H1 (cell line): Measurements from ENCODE around the gene HYCC1. TPM values are rescaled to one million over a fixed set of nuclear protein-coding genes. Genes with fewer than 3 reads are reported as not detected.

Experiments
- CTCF ChIA-PET: fragments of 300-600 bp; sonication (Branson Sonifier 250); formaldehyde crosslinking; loops from one replicate; lab custom pipeline; 2021; ENCODE audit not compliant: partially characterized antibody; lab: Charles Lee
- POLR2A ChIA-PET: fragments of 300-600 bp; sonication (Branson Sonifier 250); formaldehyde crosslinking; loops from one replicate; lab custom pipeline; 2021; ENCODE audit warnings: inconsistent platforms; ENCODE audit not compliant: partially characterized antibody; lab: Charles Lee
- DNase-seq, 2 experiments: peaks; one replicate each; pipeline versions ENCODE4 v3.0.0 to v3.0.0-alpha.2; 2010 to 2022; ENCODE audit warnings: low spot score in 2 of 2, low read depth in 1 of 2, mixed read lengths in 1 of 2
- FAIRE-seq: peaks from 2 replicates; lab custom pipeline; 2011; peaks lifted over from hg19 to GRCh38; lab: Jason Lieb, UNC
- H2AFZ ChIP-seq: 2 replicates; pipeline ENCODE4 v1.8.1; 2012; ENCODE audit warnings: low read length, inconsistent platforms
- H2AK5ac ChIP-seq: 2 replicates; pipeline ENCODE4 v1.6.1; 2013; ENCODE audit warnings: low read depth, low read length
- H2BK120ac ChIP-seq: replicated peaks from 2 replicates; pipeline ENCODE3; 2013; ENCODE audit warnings: low read depth, low read length, inconsistent platforms
- H2BK12ac ChIP-seq: 2 replicates; pipeline ENCODE4 v1.6.1; 2013; ENCODE audit warnings: low read depth, low read length
- H2BK15ac ChIP-seq: 2 replicates; pipeline ENCODE4 v1.6.1; 2013; ENCODE audit warnings: low read length
- H2BK20ac ChIP-seq: 2 replicates; pipeline ENCODE4 v1.6.1; 2013; ENCODE audit warnings: low read length
- H2BK5ac ChIP-seq: 2 replicates; pipeline ENCODE4 v1.6.1; 2013; ENCODE audit warnings: low read depth, low read length
- H3K14ac ChIP-seq: 2 replicates; pipeline ENCODE4 v1.6.1; 2013; ENCODE audit warnings: inconsistent platforms; ENCODE audit not compliant: insufficient read length
- H3K18ac ChIP-seq: 2 replicates; pipeline ENCODE4 v1.6.1; 2013; ENCODE audit warnings: low read length; ENCODE audit errors: extremely low read depth
- H3K23ac ChIP-seq: 2 replicates; pipeline ENCODE4 v1.6.1; 2013; ENCODE audit warnings: inconsistent platforms; ENCODE audit not compliant: insufficient read length
- H3K23me2 ChIP-seq: 2 replicates; pipeline ENCODE4 v1.6.1; 2013; ENCODE audit warnings: low read depth, low read length
- H3K27ac ChIP-seq: 2 replicates; pipeline ENCODE4 v1.6.1; 2011; ENCODE audit warnings: low read depth, low read length, inconsistent platforms
- H3K27me3 ChIP-seq, 4 experiments: replicated peaks in 1 of 4; 1 replicate in 1 of 4; 2 replicates in 3 of 4; pipeline versions ENCODE4 v1.6.1 to v1.8.1; 2011 to 2013; ENCODE audit warnings: low read length in 3 of 4, mild to moderate bottlenecking in 3 of 4, inconsistent platforms in 2 of 4, mixed read lengths in 2 of 4, moderate library complexity in 1 of 4; ENCODE audit not compliant: control insufficient read depth in 3 of 4, insufficient read depth in 3 of 4; ENCODE audit errors: extremely low read depth in 1 of 4
- H3K36me3 ChIP-seq, 4 experiments: 2 replicates each; pipeline versions ENCODE4 v1.6.1 to v1.8.1; 2011 to 2013; ENCODE audit warnings: mild to moderate bottlenecking in 4 of 4, low read length in 3 of 4, moderate library complexity in 2 of 4, control low read depth in 1 of 4, inconsistent platforms in 1 of 4; ENCODE audit not compliant: insufficient read depth in 4 of 4, control insufficient read depth in 2 of 4
- H3K4ac ChIP-seq: replicated peaks from 2 replicates; pipeline ENCODE3; 2013; ENCODE audit warnings: low read length, low read depth, mixed read lengths, inconsistent platforms; ENCODE audit not compliant: insufficient read length
- H3K4me1 ChIP-seq, 4 experiments: replicated peaks in 1 of 4; 1 replicate in 1 of 4; 2 replicates in 3 of 4; pipeline versions ENCODE4 v1.6.1 to v1.8.1; 2011 to 2013; ENCODE audit warnings: low read length in 3 of 4, inconsistent platforms in 2 of 4, mixed read lengths in 1 of 4; ENCODE audit not compliant: insufficient read depth in 4 of 4, control insufficient read depth in 3 of 4
- H3K4me2 ChIP-seq, 2 experiments: 2 replicates each; pipeline versions ENCODE4 v1.6.1 to v1.8.1; 2011 to 2013; ENCODE audit warnings: low read depth in 2 of 2, low read length in 2 of 2, control low read depth in 1 of 2, inconsistent platforms in 1 of 2, mild to moderate bottlenecking in 1 of 2; ENCODE audit not compliant: insufficient read depth in 1 of 2
- H3K4me3 ChIP-seq, 4 experiments: fragments of 200-600, 300-600 bp in 1 of 4; sonication (generic), shearing (Covaris generic), sonication (Bioruptor Twin) in 1 of 4; 2 replicates each; pipeline versions ENCODE4 v1.5.1 to v1.8.1; 2011 to 2016; ENCODE audit warnings: low read length in 4 of 4, low read depth in 3 of 4, control low read depth in 2 of 4, inconsistent platforms in 2 of 4, mild to moderate bottlenecking in 2 of 4, mixed read lengths in 1 of 4, moderate library complexity in 1 of 4; ENCODE audit not compliant: insufficient read depth in 2 of 4; ENCODE audit errors: extremely low read depth in 1 of 4
- H3K56ac ChIP-seq: replicated peaks from 2 replicates; pipeline ENCODE3; 2013; ENCODE audit warnings: low read depth, mild to moderate bottlenecking, mixed read lengths, low read length, inconsistent platforms; ENCODE audit not compliant: insufficient read length
- H3K79me1 ChIP-seq: 2 replicates; pipeline ENCODE4 v1.6.1; 2013; ENCODE audit warnings: low read depth, low read length, control low read depth
- H3K79me2 ChIP-seq, 2 experiments: 2 replicates each; pipeline versions ENCODE4 v1.6.1 to v1.8.1; 2012 to 2013; ENCODE audit warnings: low read length in 2 of 2, mild to moderate bottlenecking in 2 of 2, inconsistent platforms in 1 of 2; ENCODE audit not compliant: insufficient read depth in 2 of 2, control insufficient read depth in 1 of 2
- H3K9ac ChIP-seq, 4 experiments: replicated peaks in 1 of 4; 1 replicate in 1 of 4; 2 replicates in 3 of 4; pipeline versions ENCODE4 v1.6.1 to v1.8.1; 2011 to 2013; ENCODE audit warnings: low read depth in 3 of 4, low read length in 3 of 4, control low read depth in 2 of 4, mild to moderate bottlenecking in 2 of 4, moderate library complexity in 2 of 4, inconsistent platforms in 1 of 4; ENCODE audit errors: extremely low read depth in 1 of 4
- H3K9me3 ChIP-seq, 2 experiments: 2 replicates each; pipeline versions ENCODE4 v1.6.1 to v1.8.1; 2012 to 2013; ENCODE audit warnings: mild to moderate bottlenecking in 2 of 2, moderate library complexity in 2 of 2, control low read depth in 1 of 2, inconsistent platforms in 1 of 2, low read depth in 1 of 2, low read length in 1 of 2, mixed read lengths in 1 of 2; ENCODE audit not compliant: insufficient read depth in 2 of 2
- H4K20me1 ChIP-seq, 2 experiments: replicated peaks in 1 of 2; 2 replicates each; pipeline versions ENCODE3 to v1.8.1; 2011 to 2013; ENCODE audit warnings: inconsistent platforms in 2 of 2, low read length in 2 of 2, mild to moderate bottlenecking in 1 of 2; ENCODE audit not compliant: insufficient read depth in 2 of 2, control insufficient read depth in 1 of 2
- H4K5ac ChIP-seq: 2 replicates; pipeline ENCODE4 v1.6.1; 2013; ENCODE audit warnings: low read length, low read depth, mixed read lengths, inconsistent platforms; ENCODE audit not compliant: insufficient read length
- H4K8ac ChIP-seq: 2 replicates; pipeline ENCODE4 v1.8.0; 2013; ENCODE audit warnings: mild to moderate bottlenecking, moderate library complexity, low read length, inconsistent platforms; ENCODE audit not compliant: insufficient read depth; ENCODE audit errors: extremely low read depth
- H4K91ac ChIP-seq: replicated peaks from 2 replicates; pipeline ENCODE3; 2013; ENCODE audit warnings: low read length, mixed read lengths, inconsistent platforms; ENCODE audit not compliant: insufficient read length
- POLR2A ChIP-seq, 2 experiments: IDR thresholded peaks; 1 replicate in 1 of 2; 2 replicates in 1 of 2; pipeline ENCODE4 v1.6.1; 2011; ENCODE audit warnings: low read depth in 2 of 2, low read length in 2 of 2, mild to moderate bottlenecking in 2 of 2; ENCODE audit errors: control extremely low read depth in 1 of 2
- RAD21 ChIP-seq, 2 experiments: IDR thresholded peaks in 1 of 2; conservative IDR thresholded peaks in 1 of 2; 2 replicates each; pipeline ENCODE4 v1.6.1; 2011; ENCODE audit warnings: low read depth in 2 of 2, low read length in 2 of 2, improper control_type of control experiment in 1 of 2, inconsistent platforms in 1 of 2, mild to moderate bottlenecking in 1 of 2, moderate library complexity in 1 of 2
- WGBS, 2 experiments: shearing (Covaris generic) in 1 of 2; methylation state at CpG; one replicate each; pipeline versions ENCODE4 v1.1.6 to v1.1.7; 2013 to 2015; ENCODE audit warnings: low lambda C conversion rate in 2 of 2, mixed read lengths in 2 of 2, inconsistent platforms in 1 of 2, low coverage in 1 of 2, missing lambda C conversion rate in 1 of 2; ENCODE audit not compliant: insufficient replicate concordance in 2 of 2, insufficient coverage in 1 of 2, insufficient read length in 1 of 2; ENCODE audit errors: extremely low coverage in 1 of 2, missing lambda C conversion rate in 1 of 2; 5-methylcytosine and 5-hydroxymethylcytosine counted together
- polyA plus RNA-seq, 7 experiments: library from polyadenylated mRNA; depleted of rRNA in 3 of 7; stranded (reverse) in 5 of 7; unstranded in 2 of 7; fragments of >200 nt in 5 of 7; fragments of 200-250 nt in 2 of 7; gene quantifications; 1 replicate in 5 of 7; 2 replicates in 1 of 7; 4 replicates in 1 of 7; pipeline versions ENCODE4 v1.2.1 to v1.2.3, GENCODE V29; 2011 to 2013; ENCODE audit warnings: missing spikeins in 2 of 7, mixed read lengths in 2 of 7
- total RNA-seq: library from RNA; stranded (reverse); fragmentation: NEBNext Ultra II Directional; extraction: Animal tissue kit (Norgen Biotek cat#: 25700); gene quantifications from 2 replicates; pipeline ENCODE4 v1.2.1, GENCODE V29; 2021

HYCC1 gene
- total and polyA plus RNA-seq, 2 of the 8 experiments (the other 6 are each of a cell fraction or from before 2014, with no cell fraction given) = 20.2 to 142 TPM

DNA sequence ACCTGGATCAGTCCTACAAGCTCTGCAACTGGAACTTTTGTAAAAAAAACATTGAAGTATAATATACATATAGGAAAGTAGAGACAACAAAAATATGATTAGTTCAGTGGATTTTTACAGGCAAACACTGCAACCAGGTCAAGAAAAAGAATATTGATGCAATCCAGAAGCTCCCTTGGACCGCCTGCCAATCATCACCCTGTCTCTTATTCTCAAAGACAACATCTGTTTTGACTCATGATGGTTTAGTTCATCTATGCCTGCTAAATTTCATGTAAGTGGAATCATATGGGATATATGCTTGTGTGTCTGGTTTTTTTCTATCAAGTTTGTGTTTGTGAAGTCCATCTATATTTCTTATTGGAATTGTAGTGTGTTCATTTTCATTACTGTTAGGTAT is 7.7 kb upstream of the HYCC1 start:
- WGBS, 2 experiments = 100% methylated on average over 1 of the region's 1 CpG; no CpG with 5 or more reads in 1 of the 2 experiments
- Histone ChIP-seq H2AFZ (no peak overlapping the region), H3K4ac (no peak overlapping the region), H3K23ac (no peak overlapping the region), H3K9ac (no peak overlapping the region), H3K27me3 (no peaks in the 10 kb centered on the region), H3K4me3 (no peak overlapping the region), H2BK5ac (no peak overlapping the region), H4K20me1 (no peaks in the 10 kb centered on the region), H2BK12ac (no peak overlapping the region), H2BK20ac (no peak overlapping the region), H4K8ac (no peak overlapping the region), H3K36me3 (no peaks in the 10 kb centered on the region), H4K5ac (no peak overlapping the region), H3K79me2 (no peaks in the 10 kb centered on the region), H4K91ac (no peak overlapping the region), H3K18ac (no peak overlapping the region), H2BK120ac (no peak overlapping the region), H3K79me1 (no peaks in the 10 kb centered on the region), H3K23me2 (no peaks in the 10 kb centered on the region), H3K4me1 (peaks cover 0 to 5% (median 1%) of the 10 kb centered on the region in 4 experiments; a peak in 3 of 7 replicates), H3K14ac (no peak overlapping the region), H3K56ac (no peak overlapping the region), H3K4me2 (no peak overlapping the region), H2AK5ac (no peak overlapping the region), H3K9me3 (no peaks in the 10 kb centered on the region), H3K27ac (no peak overlapping the region), H2BK15ac (no peak overlapping the region)
- ChIA-PET CTCF (interaction anchor here (1.3 kb wide), 1 partner anchor 34 kb away, joined by 3 read pairs; no protein-coding TSS in a partner anchor), POLR2A (no interaction called here)
- FAIRE-seq (no peak), DNase-seq (no peak)
- no peak for TF ChIP-seq POLR2A (IDR thresholded peaks at IDR 0.05; ENCODE audit: control extremely low read depth in 1 of 2, low read depth in 2 of 2, low read length in 2 of 2)
- TF ChIP-seq RAD21 (IDR thresholded peaks at IDR 0.05 in 1 of 2, conservative IDR thresholded peaks at IDR 0.05 in 1 of 2; ENCODE audit: low read depth in 2 of 2, low read length in 2 of 2) = no peak
